ENCODE measurements around the gene PSMA5. TPM values are rescaled to one million over a fixed set of nuclear protein-coding genes. Genes with fewer than 3 reads are reported as not detected.
A peak's percentile ranks its signal among the peaks of the same experiment; 100 is the strongest.
"Not testable (repeated sequence)": the region's sequence is repeated elsewhere in the genome, so short reads cannot be mapped to it uniquely, and the experiment has no call there.

PSMA5 gene
- total and polyA plus RNA-seq, 7 experiments from 2014 or later = 38.3 to 203 (median 76.4) TPM

- Mint-ChIP-seq H3K9me3 (peaks cover 0 to 3% (median 0%) of the 10 kb centered on the region in 11 donors), H3K27me3 (peaks cover 48 to 65% (median 49%) of the 10 kb centered on the region in 5 donors), H3K4me1 (peaks cover 0 to 34% (median 16%) of the 10 kb centered on the region in 7 donors), H3K4me3 (peak overlapping the region in 8 of 10 donors; percentile 16 to 88 (median 68)), H3K27ac (no peak overlapping the region), H3K36me3 (peaks cover 0 to 4% (median 0%) of the 10 kb centered on the region in 5 donors)
- Histone ChIP-seq H3K36me3 (ENCODE audit: control insufficient read depth in 2 of 3, insufficient read depth in 3 of 3, low read length in 3 of 3) (peaks cover 0 to 3% (median 0%) of the 10 kb centered on the region in 3 experiments), H3K27ac (ENCODE audit: low read depth, low read length) (no peak overlapping the region), H3K9me3 (ENCODE audit: control insufficient read depth in 2 of 3, low read length in 3 of 3) (no peaks in the 10 kb centered on the region), H3K27me3 (ENCODE audit: control insufficient read depth in 2 of 2, insufficient read depth in 2 of 2, low read length in 2 of 2) (peaks cover 0 to 18% of the 10 kb centered on the region in 2 donors), H3K4me3 (ENCODE audit: low read length) (no peak overlapping the region), H3K4me1 (ENCODE audit: control insufficient read depth in 2 of 2, insufficient read depth in 2 of 2, low read length in 2 of 2) (peaks cover 0 to 6% of the 10 kb centered on the region in 2 donors)
- no peak for ATAC-seq
- no peak for DNase-seq
- ChIA-PET CTCF (interaction anchor here (0.6 to 5.4 kb wide), 2 partner anchors 117 to 136 kb away, joined by 3 to 62 read pairs; no protein-coding TSS in a partner anchor), POLR2A (interaction anchor here (1.2 kb wide), 1 partner anchor 153 kb away, joined by 3 read pairs; the partner anchor contains the start of gene GNAI3)
- intact Hi-C loops (cut with micrococcal nuclease) = loop anchor here (5.0 kb wide), 3 partner anchors 136 to 284 kb away; partner anchors contain the start of genes ELAPOR1 (in 1 of the 2) and SARS1 (in 1 of the 2)
Measured at GRCh38 chr1:109395602-109396512, 30.4 kb downstream of the PSMA5 start.

DNA sequence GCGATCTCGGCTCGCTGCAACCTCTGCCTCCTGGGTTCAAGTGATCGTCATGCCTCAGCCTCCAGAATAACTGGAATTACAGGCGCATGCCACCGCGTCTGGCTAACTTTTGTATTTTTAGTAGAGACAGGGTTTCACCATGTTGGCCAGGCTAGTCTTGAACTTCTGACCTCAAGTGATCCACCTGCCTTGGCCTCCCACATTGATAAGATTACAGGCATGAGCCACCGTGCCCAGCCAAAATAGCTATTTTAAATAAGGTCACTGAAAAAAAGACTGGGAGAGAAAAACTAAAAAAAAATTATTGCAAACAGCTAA is 31.0 kb downstream of the PSMA5 start:
- POLR2A ChIA-PET = not testable (repeated sequence)
- CTCF ChIA-PET = interaction anchor here (5.4 kb wide), 1 partner anchor 116 kb away, joined by 62 read pairs; no protein-coding TSS in a partner anchor
- intact Hi-C loops (cut with micrococcal nuclease) = loop anchor here (5.0 kb wide), 3 partner anchors 137 to 283 kb away; partner anchors contain the start of genes ELAPOR1 (in 1 of the 2) and SARS1 (in 1 of the 2)

GRCh38 chr1:109394591-109395281 is 31.5 kb downstream of the PSMA5 start:
- POLR2A ChIA-PET = no interaction called here
- no peak overlapping the region for H3K27ac Mint-ChIP-seq
- ATAC-seq (no peak), DNase-seq (no peak)
- H3K27me3 ChIP-seq (ENCODE audit: control insufficient read depth in 2 of 2, insufficient read depth in 2 of 2, low read length in 2 of 2) = peaks cover 0 to 18% of the 10 kb centered on the region in 2 donors
- CTCF ChIA-PET = no interaction called here
- H3K4me1 ChIP-seq (ENCODE audit: control insufficient read depth in 2 of 2, insufficient read depth in 2 of 2, low read length in 2 of 2) = peaks cover 0 to 6% of the 10 kb centered on the region in 2 donors
- peaks cover 0 to 3% (median 0%) of the 10 kb centered on the region in 11 donors for H3K9me3 Mint-ChIP-seq
- no peaks in the 10 kb centered on the region for H3K9me3 ChIP-seq (ENCODE audit: control insufficient read depth in 2 of 3, low read length in 3 of 3)
- peaks cover 0 to 39% (median 16%) of the 10 kb centered on the region in 7 donors for H3K4me1 Mint-ChIP-seq
- intact Hi-C loops (cut with micrococcal nuclease) = loop anchor here (5.0 kb wide), 4 partner anchors 37 to 282 kb away; partner anchors contain the start of genes ELAPOR1 (in 1 of the 2) and SARS1 (in 1 of the 2)
- no peaks in the 10 kb centered on the region for H3K36me3 ChIP-seq (ENCODE audit: control insufficient read depth in 2 of 3, insufficient read depth in 3 of 3, low read length in 3 of 3)
- peaks cover 0 to 2% (median 0%) of the 10 kb centered on the region in 5 donors for H3K36me3 Mint-ChIP-seq
- no peak overlapping the region for H3K27ac ChIP-seq (ENCODE audit: low read depth, low read length)
- H3K4me3 ChIP-seq (ENCODE audit: low read length) = no peak overlapping the region
- H3K4me3 Mint-ChIP-seq = no peak overlapping the region
- peaks cover 52 to 74% (median 54%) of the 10 kb centered on the region in 5 donors for H3K27me3 Mint-ChIP-seq

More for the DNA sequence above, 31.0 kb downstream of the PSMA5 start:
- not testable (repeated sequence) for H3K9me3 Mint-ChIP-seq; H3K4me3 Mint-ChIP-seq; H3K27ac ChIP-seq (ENCODE audit: low read depth, low read length); H3K4me1 ChIP-seq (ENCODE audit: control insufficient read depth in 2 of 2, insufficient read depth in 2 of 2, low read length in 2 of 2); H3K27ac Mint-ChIP-seq; H3K9me3 ChIP-seq (ENCODE audit: control insufficient read depth in 2 of 3, low read length in 3 of 3); H3K4me3 ChIP-seq (ENCODE audit: low read length); H3K36me3 ChIP-seq (ENCODE audit: control insufficient read depth in 2 of 3, insufficient read depth in 3 of 3, low read length in 3 of 3); H3K36me3 Mint-ChIP-seq; DNase-seq; ATAC-seq
- H3K27me3 Mint-ChIP-seq = peaks cover 48 to 69% (median 49%) of the 10 kb centered on the region in 5 donors
- peaks cover 0 to 34% (median 16%) of the 10 kb centered on the region in 7 donors for H3K4me1 Mint-ChIP-seq
- peaks cover 0 to 18% of the 10 kb centered on the region in 2 donors for H3K27me3 ChIP-seq (ENCODE audit: control insufficient read depth in 2 of 2, insufficient read depth in 2 of 2, low read length in 2 of 2)

DNA sequence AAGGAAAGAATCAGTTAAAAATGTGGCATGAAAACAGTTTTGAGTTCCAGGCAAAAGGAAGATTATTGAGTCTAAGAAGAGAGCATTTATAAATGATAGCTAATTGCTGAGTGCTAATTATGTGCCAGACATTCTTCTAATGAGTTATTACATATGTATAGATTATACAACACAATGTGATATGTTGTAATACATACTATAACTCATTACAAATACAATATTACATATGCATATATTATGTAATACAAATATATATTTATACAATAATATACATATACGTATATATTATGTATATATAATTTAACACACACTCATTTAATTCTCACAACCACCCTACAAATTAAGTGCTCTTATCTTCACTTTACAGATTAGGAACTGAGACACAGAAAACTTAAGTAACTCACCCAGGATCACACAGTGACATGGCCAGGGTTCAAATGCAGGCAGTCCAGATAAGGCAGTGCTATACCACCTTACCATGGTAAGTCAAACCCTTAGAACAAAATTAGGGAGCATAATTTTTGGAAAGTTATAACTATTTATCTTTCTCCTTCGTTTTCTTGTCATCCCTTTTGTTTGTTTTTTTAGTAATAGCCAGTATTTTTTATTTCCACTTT is 32.5 kb downstream of the PSMA5 start:
- no peaks in the 10 kb centered on the region for H3K36me3 ChIP-seq (ENCODE audit: control insufficient read depth in 2 of 3, insufficient read depth in 3 of 3, low read length in 3 of 3)
- ChIA-PET POLR2A (no interaction called here), CTCF (no interaction called here)
- intact Hi-C loops (cut with micrococcal nuclease) = loop anchor here in 1 of 2 donors (5.0 kb wide), 1 partner anchor 36 kb away; no protein-coding TSS in a partner anchor
- no peak overlapping the region for H3K27ac ChIP-seq (ENCODE audit: low read depth, low read length)
- Mint-ChIP-seq H3K4me3 (no peak overlapping the region), H3K27me3 (peaks cover 58 to 76% (median 64%) of the 10 kb centered on the region in 5 donors), H3K36me3 (peaks cover 0 to 2% (median 0%) of the 10 kb centered on the region in 5 donors), H3K9me3 (peaks cover 0 to 3% (median 0%) of the 10 kb centered on the region in 11 donors), H3K27ac (no peak overlapping the region), H3K4me1 (peaks cover 0 to 37% (median 15%) of the 10 kb centered on the region in 7 donors)
- peaks cover 0 to 18% of the 10 kb centered on the region in 2 donors for H3K27me3 ChIP-seq (ENCODE audit: control insufficient read depth in 2 of 2, insufficient read depth in 2 of 2, low read length in 2 of 2)
- DNase-seq = no peak
- no peak for ATAC-seq
- H3K4me3 ChIP-seq (ENCODE audit: low read length) = no peak overlapping the region
- no peaks in the 10 kb centered on the region for H3K9me3 ChIP-seq (ENCODE audit: control insufficient read depth in 2 of 3, low read length in 3 of 3)
- H3K4me1 ChIP-seq (ENCODE audit: control insufficient read depth in 2 of 2, insufficient read depth in 2 of 2, low read length in 2 of 2) = peaks cover 0 to 6% of the 10 kb centered on the region in 2 donors

DNA sequence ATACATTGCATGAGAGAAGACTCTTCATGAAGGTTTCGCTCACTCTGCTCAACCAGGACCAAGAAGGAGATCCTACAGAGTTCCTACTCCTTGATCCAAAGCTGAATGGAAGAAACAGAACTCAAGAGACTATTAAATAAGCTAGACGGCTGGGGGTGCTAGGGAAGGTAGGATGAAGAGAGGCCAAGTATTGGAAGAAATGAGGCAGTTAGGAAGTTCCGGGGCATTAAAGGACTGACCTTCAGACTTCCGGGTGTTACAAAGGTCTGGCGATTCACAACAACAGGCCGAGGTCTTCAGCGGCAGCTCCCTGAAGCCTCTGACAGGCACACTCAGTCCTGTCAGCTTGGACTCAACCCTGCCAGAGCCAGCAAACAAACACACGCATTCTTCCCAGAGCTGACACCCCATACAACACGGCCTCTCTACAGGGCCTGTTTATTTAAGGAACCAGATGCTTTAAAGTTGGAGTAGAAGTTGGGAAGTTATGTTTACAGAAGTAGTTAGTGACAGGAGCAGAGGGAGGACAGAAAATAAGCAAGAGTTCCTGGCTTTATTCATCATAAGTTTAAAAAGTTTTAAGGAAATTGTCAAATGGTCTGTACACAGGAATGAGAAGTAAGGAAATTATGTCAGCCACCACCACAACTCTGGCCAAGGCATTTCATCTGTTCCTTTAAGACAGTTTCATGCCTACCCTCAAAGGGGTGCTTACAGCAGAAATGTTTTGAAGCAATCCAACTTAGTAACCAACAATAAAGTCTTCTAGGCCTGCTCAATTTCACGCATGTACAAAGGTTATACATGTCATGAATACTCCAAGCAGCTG is 33.2 kb downstream of the PSMA5 start:
- no peak for ATAC-seq
- H3K27me3 Mint-ChIP-seq = peaks cover 55 to 77% (median 66%) of the 10 kb centered on the region in 5 donors

More for the DNA sequence above, 33.2 kb downstream of the PSMA5 start:
- Histone ChIP-seq H3K4me1 (ENCODE audit: control insufficient read depth in 2 of 2, insufficient read depth in 2 of 2, low read length in 2 of 2) (peaks cover 0 to 6% of the 10 kb centered on the region in 2 donors), H3K27me3 (ENCODE audit: control insufficient read depth in 2 of 2, insufficient read depth in 2 of 2, low read length in 2 of 2) (peaks cover 0 to 18% of the 10 kb centered on the region in 2 donors), H3K36me3 (ENCODE audit: control insufficient read depth in 2 of 3, insufficient read depth in 3 of 3, low read length in 3 of 3) (no peaks in the 10 kb centered on the region), H3K4me3 (ENCODE audit: low read length) (no peak overlapping the region), H3K9me3 (ENCODE audit: control insufficient read depth in 2 of 3, low read length in 3 of 3) (no peaks in the 10 kb centered on the region), H3K27ac (ENCODE audit: low read depth, low read length) (no peak overlapping the region)
- no peak for DNase-seq
- intact Hi-C loops (cut with micrococcal nuclease) = loop anchor here in 1 of 2 donors (5.0 kb wide), 1 partner anchor 36 kb away; no protein-coding TSS in a partner anchor
- H3K4me3 Mint-ChIP-seq = no peak overlapping the region
- peaks cover 0 to 37% (median 14%) of the 10 kb centered on the region in 7 donors for H3K4me1 Mint-ChIP-seq
- peaks cover 0 to 3% (median 0%) of the 10 kb centered on the region in 11 donors for H3K9me3 Mint-ChIP-seq
- no peak overlapping the region for H3K27ac Mint-ChIP-seq
- ChIA-PET CTCF (interaction anchor here (2.1 kb wide), 1 partner anchor 110 kb away, joined by 4 read pairs; the partner anchor contains the start of gene PSRC1), POLR2A (no interaction called here)
- H3K36me3 Mint-ChIP-seq = peaks cover 0 to 2% (median 0%) of the 10 kb centered on the region in 5 donors

Measured in naive thymus-derived CD4-positive, alpha-beta T cell (primary cell).